Liver (tissue), 3 donors: ENCODE measurements around the gene NSFL1C.

Experiments
- CTCF ChIP-seq: fragments of 150-350 bp; IDR thresholded peaks from 2 replicates; pipeline ENCODE4 v1.5.1; 2017; ENCODE audit warnings: improper control_type of control experiment, low read depth, low read length; ENCODE audit not compliant: missing input control
- FOXA1 ChIP-seq: IDR thresholded peaks from 2 replicates; pipeline ENCODE4 v1.6.1; 2016; ENCODE audit warnings: antibody characterized with exemption
- JUND ChIP-seq, 2 donors: IDR thresholded peaks; 2 replicates each; pipeline ENCODE4 v1.6.1; 2016; ENCODE audit warnings: antibody characterized with exemption in 2 of 2
- MAX ChIP-seq: IDR thresholded peaks from 2 replicates; pipeline ENCODE4 v1.6.1; 2016; ENCODE audit warnings: antibody characterized with exemption
- REST ChIP-seq: IDR thresholded peaks from 2 replicates; pipeline ENCODE4 v1.6.1; 2016; ENCODE audit warnings: antibody characterized with exemption, mild to moderate bottlenecking
- TAF1 ChIP-seq: conservative IDR thresholded peaks from 2 replicates; pipeline ENCODE4 v1.6.1; 2016; ENCODE audit warnings: antibody characterized with exemption, mild to moderate bottlenecking
- ZBTB33 ChIP-seq: IDR thresholded peaks from 2 replicates; pipeline ENCODE4 v1.6.1; 2016; ENCODE audit warnings: antibody characterized with exemption
- donor health status: healthy.
- donor health status: healthy.

- TF ChIP-seq MAX, result no peak
- no peak for TF ChIP-seq CTCF
- TF ChIP-seq JUND (IDR thresholded peaks at IDR 0.05), result no peak
- no peak for TF ChIP-seq REST
- TF ChIP-seq ZBTB33, result no peak
- no peak for TF ChIP-seq TAF1
- no peak for TF ChIP-seq FOXA1
These were observed 38.7 kb upstream of the NSFL1C start for GRCh38 chr20:1505361-1505760.
